HCT116 (cell line): ENCODE results near the gene CA10. TPM values are rescaled to one million over a fixed set of nuclear protein-coding genes. Genes with fewer than 3 reads are reported as not detected.

Experiments used
- ATAC-seq: fragments of 200-7000 bp; cut with Tn5 transposase; 2 replicates; pipeline ENCODE4 v1.9.1; 2020; ENCODE audit warnings: mild to moderate bottlenecking, moderate library complexity
- BruUV-seq: library from RNA; stranded (reverse); fragments of 400-500 nt; replicated peaks from 2 replicates; lab custom pipeline; 2021; lab: Mats Ljungman, UMichigan
- CTCF ChIA-PET: fragments of 300-600 bp; sonication (Branson Sonifier 250); formaldehyde crosslinking; loops from one replicate; lab custom pipeline; 2021; ENCODE audit warnings: antibody characterized with exemption; lab: Charles Lee
- POLR2A ChIA-PET: fragments of 300-600, 350-600 bp; sonication (Branson Sonifier 250); formaldehyde crosslinking; loops from one replicate; lab custom pipeline; 2021; ENCODE audit warnings: antibody characterized with exemption; lab: Charles Lee
- RAD21 ChIA-PET, 2 experiments: fragments of 300-600 bp; sonication (Branson Sonifier 250); formaldehyde crosslinking; loops; one replicate each; lab custom pipeline; 2023; ENCODE audit warnings: low total read pairs in 2 of 2; ENCODE audit not compliant: uncharacterized antibody in 2 of 2, unreplicated experiment in 2 of 2, low non-redundant PET in 1 of 2; lab: Charles Lee
- DNase-seq: peaks from one replicate; pipeline ENCODE4 v3.0.0-alpha.2; 2010; ENCODE audit warnings: low read depth, low spot score
- H2AFZ ChIP-seq: fragments of 200-600 bp; shearing (Covaris generic), sonication (generic); 2 replicates; pipeline ENCODE4 v1.6.1; 2017; ENCODE audit warnings: low read depth, mixed run types, mixed read lengths, antibody characterized with exemption, low read length; ENCODE audit not compliant: poor library complexity, severe bottlenecking
- H3K27ac ChIP-seq: 2 replicates; pipeline ENCODE4 v1.5.1; 2012; ENCODE audit warnings: low read depth, low read length
- H3K27me3 ChIP-seq: fragments of 200-600 bp; sonication (generic); 2 replicates; pipeline ENCODE4 v1.6.1; 2016; ENCODE audit warnings: mixed run types, low read length, mixed read lengths; ENCODE audit not compliant: insufficient read depth
- H3K36me3 ChIP-seq, 2 experiments: fragments of 200-500 bp in 1 of 2; fragments of 200-600 bp in 1 of 2; sonication (Bioruptor generic) in 1 of 2; sonication (generic) in 1 of 2; 2 replicates each; pipeline versions ENCODE4 v1.5.1 to v1.6.1; 2014 to 2016; ENCODE audit warnings: low read length in 2 of 2, inconsistent platforms in 1 of 2, mixed read lengths in 1 of 2, mixed run types in 1 of 2; ENCODE audit not compliant: insufficient read depth in 2 of 2, control insufficient read depth in 1 of 2
- H3K4me1 ChIP-seq, 2 experiments: fragments of 200-600 bp in 1 of 2; sonication (generic) in 1 of 2; 2 replicates each; pipeline versions ENCODE4 v1.5.1 to v1.6.1; 2012 to 2017; ENCODE audit warnings: low read length in 2 of 2, inconsistent platforms in 1 of 2, mild to moderate bottlenecking in 1 of 2, mixed read lengths in 1 of 2, mixed run types in 1 of 2, moderate library complexity in 1 of 2; ENCODE audit not compliant: insufficient read depth in 2 of 2, control insufficient read depth in 1 of 2
- H3K4me2 ChIP-seq: fragments of 200-600 bp; sonication (generic); 2 replicates; pipeline ENCODE4 v1.6.1; 2017; ENCODE audit warnings: mixed run types, low read length, mixed read lengths
- H3K4me3 ChIP-seq, 2 experiments: fragments of 200-600 bp in 1 of 2; sonication (generic) in 1 of 2; replicated peaks in 1 of 2; 2 replicates each; pipeline ENCODE4 v1.5.1; 2011 to 2016; ENCODE audit warnings: low read length in 2 of 2, control low read depth in 1 of 2, low read depth in 1 of 2, mild to moderate bottlenecking in 1 of 2, mixed read lengths in 1 of 2, mixed run types in 1 of 2
- H3K79me2 ChIP-seq: fragments of 200-600 bp; sonication (generic); 2 replicates; pipeline ENCODE4 v1.6.1; 2017; ENCODE audit warnings: mild to moderate bottlenecking, mixed run types, low read length, moderate library complexity, mixed read lengths; ENCODE audit not compliant: insufficient read depth
- H3K9ac ChIP-seq: fragments of 200-600 bp; sonication (generic); 2 replicates; pipeline ENCODE4 v1.6.1; 2016; ENCODE audit warnings: low read length, mixed read lengths
- H3K9me2 ChIP-seq: fragments of 200-600 bp; sonication (generic), shearing (Covaris generic); 2 replicates; pipeline ENCODE4 v1.6.1; 2017; ENCODE audit warnings: mixed run types, mild to moderate bottlenecking, moderate library complexity; ENCODE audit not compliant: insufficient read depth
- H3K9me3 ChIP-seq, 2 experiments: fragments of 200-500 bp in 1 of 2; fragments of 200-600 bp in 1 of 2; sonication (Bioruptor generic) in 1 of 2; sonication (generic) in 1 of 2; 2 replicates each; pipeline ENCODE4 v1.6.1; 2014 to 2017; ENCODE audit warnings: low read length in 2 of 2, mixed read lengths in 2 of 2, inconsistent platforms in 1 of 2, low read depth in 1 of 2, mild to moderate bottlenecking in 1 of 2, mixed run types in 1 of 2, moderate library complexity in 1 of 2; ENCODE audit not compliant: control insufficient read depth in 1 of 2, insufficient read depth in 1 of 2
- H4K20me1 ChIP-seq: fragments of 200-600 bp; sonication (generic), shearing (Covaris generic); 2 replicates; pipeline ENCODE4 v1.6.1; 2017; ENCODE audit warnings: mixed run types, mild to moderate bottlenecking, moderate library complexity; ENCODE audit not compliant: insufficient read depth
- CBX3 ChIP-seq: IDR thresholded peaks from 2 replicates; pipeline ENCODE4 v1.6.1; 2012; ENCODE audit warnings: low read depth
- CEBPB ChIP-seq: IDR thresholded peaks from 2 replicates; pipeline ENCODE4 v1.6.1; 2012; ENCODE audit warnings: low read depth
- EGR1 ChIP-seq: IDR thresholded peaks from 2 replicates; pipeline ENCODE4 v1.6.1; 2012; ENCODE audit warnings: low read depth
- JUND ChIP-seq: IDR thresholded peaks from 2 replicates; pipeline ENCODE4 v1.6.1; 2012
- POLR2AphosphoS5 ChIP-seq: IDR thresholded peaks from 2 replicates; pipeline ENCODE4 v1.6.1; 2011; ENCODE audit warnings: mild to moderate bottlenecking, low read depth, low read length, moderate library complexity
- RAD21 ChIP-seq: IDR thresholded peaks from 2 replicates; pipeline ENCODE4 v1.6.1; 2012; ENCODE audit warnings: low read depth, mild to moderate bottlenecking
- SIN3A ChIP-seq: IDR thresholded peaks from 2 replicates; pipeline ENCODE4 v1.6.1; 2012; ENCODE audit warnings: low read depth
- TCF7L2 ChIP-seq: IDR thresholded peaks from 2 replicates; pipeline ENCODE4 v1.7.0; 2011; ENCODE audit warnings: borderline replicate concordance, inconsistent platforms; ENCODE audit not compliant: insufficient read depth, insufficient read length; ENCODE audit errors: extremely low read depth
- ZBTB33 ChIP-seq: IDR thresholded peaks from 2 replicates; pipeline ENCODE4 v1.6.1; 2011; ENCODE audit warnings: mild to moderate bottlenecking, low read length, moderate library complexity; ENCODE audit not compliant: insufficient replicate concordance; ENCODE audit errors: extremely low read depth
- intact Hi-C: fragments of 100-400 bp; cut with micrococcal nuclease; formaldehyde crosslinking; loops from 2 replicates; pipeline ENCODE4 v1.10.0; 2022
- total RNA-seq: library from RNA; stranded (reverse); gene quantifications from one replicate; pipeline ENCODE4 v1.2.1, GENCODE V29; 2021; ENCODE audit not compliant: unreplicated experiment
- TF ChIP-seq, protein P1 (sequence below): IDR thresholded peaks from 2 replicates; pipeline ENCODE4 v1.6.1; 2012

CA10 gene
- total RNA-seq, 1 experiment from 2014 or later, result not detected

DNA sequence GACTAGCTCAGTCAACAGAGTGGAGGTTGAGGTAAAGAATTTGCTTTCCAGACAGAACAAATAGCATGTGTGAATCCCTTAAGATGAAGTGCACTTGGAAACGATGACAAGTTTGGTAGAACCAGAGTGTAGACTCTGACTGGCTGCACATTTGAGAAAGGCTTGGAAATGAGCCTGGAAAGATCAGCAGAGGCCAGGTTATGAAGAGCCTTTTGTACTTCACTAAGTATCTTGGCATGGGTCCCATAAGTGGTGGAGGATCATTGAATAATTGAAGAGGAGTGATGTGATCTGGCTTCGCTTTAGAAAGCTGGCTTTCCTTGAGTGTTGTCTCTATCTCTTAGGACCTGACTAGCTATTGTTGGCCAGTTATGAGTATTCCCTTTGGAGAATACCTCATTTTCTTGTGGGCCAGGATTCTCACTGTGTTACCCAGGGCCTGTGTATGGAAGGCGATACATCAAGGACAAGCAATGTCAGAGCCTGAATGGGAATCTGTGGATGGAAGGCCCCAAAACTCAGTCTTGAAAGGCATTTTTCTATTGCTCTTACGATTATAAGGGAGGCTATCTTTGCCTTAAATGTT is 568.4 kb downstream of the CA10 start:
- Histone ChIP-seq H3K4me2 (no peak overlapping the region), H3K36me3 (no peaks in the 10 kb centered on the region), H2AFZ (no peak overlapping the region), H3K4me3 (no peak overlapping the region), H3K9ac (no peak overlapping the region), H3K9me2 (no peaks in the 10 kb centered on the region), H3K27ac (no peak overlapping the region), H3K4me1 (no peaks in the 10 kb centered on the region), H3K27me3 (peaks cover 18% of the 10 kb centered on the region), H3K9me3 (no peaks in the 10 kb centered on the region), H3K79me2 (no peaks in the 10 kb centered on the region), H4K20me1 (no peaks in the 10 kb centered on the region)
- POLR2A ChIA-PET, result no interaction called here
- RAD21 ChIA-PET, result no interaction called here
- ATAC-seq (no peak), DNase-seq (no peak)
- no peak for TF ChIP-seq POLR2AphosphoS5
- TF ChIP-seq EGR1, result no peak
- TF ChIP-seq TCF7L2, result no peak
- no peak for TF ChIP-seq JUND
- TF ChIP-seq CEBPB, result no peak
- TF ChIP-seq CBX3, result no peak
- no peak for TF ChIP-seq ZBTB33
- no peak for TF ChIP-seq SIN3A
- no peak for TF ChIP-seq RAD21
- TF ChIP-seq, protein P1, sequence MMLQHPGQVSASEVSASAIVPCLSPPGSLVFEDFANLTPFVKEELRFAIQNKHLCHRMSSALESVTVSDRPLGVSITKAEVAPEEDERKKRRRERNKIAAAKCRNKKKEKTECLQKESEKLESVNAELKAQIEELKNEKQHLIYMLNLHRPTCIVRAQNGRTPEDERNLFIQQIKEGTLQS, result no peak
- BruUV-seq, result no TSS peak
- intact Hi-C loops, result no loop called here
- CTCF ChIA-PET, result interaction anchor here (1.1 kb wide), 1 partner anchor 102 kb away, joined by 4 read pairs; no protein-coding TSS in a partner anchor
